Activated naive CD8-positive, alpha-beta T cell (primary cell): ENCODE results near the gene CRKL.

Experiments
- H3K27ac Mint-ChIP-seq: one replicate; pipeline ENCODE4 v1.8.0; 2021; ENCODE audit warnings: mixed read lengths
- H3K27me3 Mint-ChIP-seq: one replicate; pipeline ENCODE4 v1.8.0; 2021; ENCODE audit warnings: mixed read lengths
- H3K36me3 Mint-ChIP-seq: one replicate; pipeline ENCODE4 v1.8.0; 2021; ENCODE audit warnings: mixed read lengths
- H3K4me1 Mint-ChIP-seq: one replicate; pipeline ENCODE4 v1.8.0; 2021; ENCODE audit warnings: low read depth, mixed read lengths
- H3K4me3 Mint-ChIP-seq: one replicate; pipeline ENCODE4 v1.8.0; 2021; ENCODE audit warnings: mild to moderate bottlenecking, mixed read lengths
- H3K9me3 Mint-ChIP-seq: one replicate; pipeline ENCODE4 v1.8.0; 2021; ENCODE audit warnings: low read depth, mixed read lengths

The CRKL gene

GRCh38 chr22:20983081-20983771, 66.0 kb downstream of the CRKL start:
- peaks cover 38% of the 10 kb centered on the region for H3K4me1 Mint-ChIP-seq

GRCh38 chr22:20985720-20986119, 68.5 kb downstream of the CRKL start:
- Mint-ChIP-seq H3K27me3 (no peaks in the 10 kb centered on the region), H3K27ac (no peak overlapping the region), H3K9me3 (no peaks in the 10 kb centered on the region), H3K4me1 (peaks cover 28% of the 10 kb centered on the region), H3K36me3 (peaks cover 10% of the 10 kb centered on the region), H3K4me3 (no peak overlapping the region)

More at GRCh38 chr22:20983081-20983771, 66.0 kb downstream of the CRKL start:
- no peaks in the 10 kb centered on the region for H3K27me3 Mint-ChIP-seq
- H3K27ac Mint-ChIP-seq: peak overlapping the region; percentile 87
- peaks cover 10% of the 10 kb centered on the region for H3K36me3 Mint-ChIP-seq
- peak overlapping the region; percentile 94 for H3K4me3 Mint-ChIP-seq
- H3K9me3 Mint-ChIP-seq: no peaks in the 10 kb centered on the region

- Mint-ChIP-seq H3K4me3 (no peak overlapping the region), H3K9me3 (no peaks in the 10 kb centered on the region), H3K27ac (no peak overlapping the region), H3K36me3 (peaks cover 10% of the 10 kb centered on the region), H3K4me1 (peaks cover 21% of the 10 kb centered on the region), H3K27me3 (no peaks in the 10 kb centered on the region)
Observed at GRCh38 chr22:20986365-20986764, 69.2 kb downstream of the CRKL start.

- H3K36me3 Mint-ChIP-seq: peaks cover 10% of the 10 kb centered on the region
- no peak overlapping the region for H3K27ac Mint-ChIP-seq
- no peaks in the 10 kb centered on the region for H3K27me3 Mint-ChIP-seq
- no peak overlapping the region for H3K4me3 Mint-ChIP-seq
- H3K4me1 Mint-ChIP-seq: peaks cover 18% of the 10 kb centered on the region
- no peaks in the 10 kb centered on the region for H3K9me3 Mint-ChIP-seq
Observed at GRCh38 chr22:20987375-20987774, 70.2 kb downstream of the CRKL start.

GRCh38 chr22:20988573-20989322, 71.5 kb downstream of the CRKL start:
- Mint-ChIP-seq H3K4me3 (no peak overlapping the region), H3K27me3 (no peaks in the 10 kb centered on the region), H3K4me1 (peaks cover 8% of the 10 kb centered on the region), H3K9me3 (no peaks in the 10 kb centered on the region), H3K27ac (no peak overlapping the region), H3K36me3 (peaks cover 10% of the 10 kb centered on the region)

- peaks cover 4% of the 10 kb centered on the region for H3K4me1 Mint-ChIP-seq
- no peak overlapping the region for H3K4me3 Mint-ChIP-seq
- H3K27ac Mint-ChIP-seq: no peak overlapping the region
- no peaks in the 10 kb centered on the region for H3K27me3 Mint-ChIP-seq
- peaks cover 6% of the 10 kb centered on the region for H3K36me3 Mint-ChIP-seq
- H3K9me3 Mint-ChIP-seq: no peaks in the 10 kb centered on the region
Observed at GRCh38 chr22:20989323-20990138, 72.3 kb downstream of the CRKL start.

- no peaks in the 10 kb centered on the region for H3K9me3 Mint-ChIP-seq
- H3K36me3 Mint-ChIP-seq: peaks cover 6% of the 10 kb centered on the region
- H3K27me3 Mint-ChIP-seq: no peaks in the 10 kb centered on the region
- H3K27ac Mint-ChIP-seq: no peak overlapping the region
- peaks cover 4% of the 10 kb centered on the region for H3K4me1 Mint-ChIP-seq
- peak overlapping the region; percentile 7 for H3K4me3 Mint-ChIP-seq
Observed at GRCh38 chr22:20990184-20991180, 73.3 kb downstream of the CRKL start.

GRCh38 chr22:20991252-20992055, 74.2 kb downstream of the CRKL start:
- H3K27ac Mint-ChIP-seq: no peak overlapping the region
- peaks cover 4% of the 10 kb centered on the region for H3K4me1 Mint-ChIP-seq
- no peaks in the 10 kb centered on the region for H3K27me3 Mint-ChIP-seq
- H3K36me3 Mint-ChIP-seq: peaks cover 3% of the 10 kb centered on the region
- H3K4me3 Mint-ChIP-seq: no peak overlapping the region
- no peaks in the 10 kb centered on the region for H3K9me3 Mint-ChIP-seq

GRCh38 chr22:20992056-20992442, 74.8 kb downstream of the CRKL start:
- Mint-ChIP-seq H3K9me3 (no peaks in the 10 kb centered on the region), H3K4me3 (no peak overlapping the region), H3K36me3 (no peaks in the 10 kb centered on the region), H3K27me3 (no peaks in the 10 kb centered on the region), H3K27ac (no peak overlapping the region), H3K4me1 (peaks cover 4% of the 10 kb centered on the region)

GRCh38 chr22:20992456-20993303, 75.5 kb downstream of the CRKL start:
- H3K27ac Mint-ChIP-seq: no peak overlapping the region
- H3K4me3 Mint-ChIP-seq: no peak overlapping the region
- H3K9me3 Mint-ChIP-seq: no peaks in the 10 kb centered on the region
- no peaks in the 10 kb centered on the region for H3K27me3 Mint-ChIP-seq
- H3K36me3 Mint-ChIP-seq: no peaks in the 10 kb centered on the region
- H3K4me1 Mint-ChIP-seq: peaks cover 4% of the 10 kb centered on the region

GRCh38 chr22:20993304-20994127, 76.3 kb downstream of the CRKL start:
- Mint-ChIP-seq H3K4me3 (no peak overlapping the region), H3K27me3 (no peaks in the 10 kb centered on the region), H3K4me1 (peaks cover 4% of the 10 kb centered on the region), H3K36me3 (no peaks in the 10 kb centered on the region), H3K27ac (no peak overlapping the region), H3K9me3 (no peaks in the 10 kb centered on the region)

- H3K4me1 Mint-ChIP-seq: peaks cover 7% of the 10 kb centered on the region
- no peaks in the 10 kb centered on the region for H3K36me3 Mint-ChIP-seq
- H3K27ac Mint-ChIP-seq: no peak overlapping the region
- H3K9me3 Mint-ChIP-seq: no peaks in the 10 kb centered on the region
- no peak overlapping the region for H3K4me3 Mint-ChIP-seq
- no peaks in the 10 kb centered on the region for H3K27me3 Mint-ChIP-seq
Observed at GRCh38 chr22:20994128-20994901, 77.1 kb downstream of the CRKL start.
